ENCODE measurements around the gene PSD.

The PSD gene

GRCh38 chr10:102402512-102402896 lies 16.1 kb downstream of the PSD start:
- DNase-seq: no peak

DNA sequence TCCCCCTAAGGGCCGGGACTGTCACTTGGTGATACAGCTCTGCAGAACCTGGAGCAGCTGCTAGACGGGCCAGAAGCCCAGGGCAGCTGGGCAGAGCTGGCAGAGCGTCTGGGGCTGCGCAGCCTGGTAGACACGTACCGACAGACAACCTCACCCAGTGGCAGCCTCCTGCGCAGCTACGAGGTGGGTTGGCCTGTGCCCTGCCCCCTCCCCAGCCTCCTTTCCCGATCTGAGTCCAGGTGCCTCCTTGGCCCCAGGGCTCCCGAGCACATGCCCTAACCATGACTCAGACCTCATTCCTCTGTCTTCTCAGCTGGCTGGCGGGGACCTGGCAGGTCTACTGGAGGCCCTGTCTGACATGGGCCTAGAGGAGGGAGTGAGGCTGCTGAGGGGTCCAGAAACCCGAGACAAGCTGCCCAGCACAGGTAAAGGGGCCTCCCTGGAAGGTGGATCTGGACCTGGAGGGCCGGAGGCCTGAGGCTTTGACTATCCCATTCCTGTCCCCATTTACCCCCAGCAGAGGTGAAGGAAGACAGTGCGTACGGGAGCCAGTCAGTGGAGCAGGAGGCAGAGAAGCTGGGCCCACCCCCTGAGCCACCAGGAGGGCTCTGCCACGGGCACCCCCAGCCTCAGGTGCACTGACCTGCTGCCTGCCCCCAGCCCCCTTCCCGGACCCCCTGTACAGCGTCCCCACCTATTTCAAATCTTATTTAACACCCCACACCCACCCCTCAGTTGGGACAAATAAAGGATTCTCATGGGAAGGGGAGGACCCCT lies 16.7 kb downstream of the PSD start:
- no peak for DNase-seq

DNA sequence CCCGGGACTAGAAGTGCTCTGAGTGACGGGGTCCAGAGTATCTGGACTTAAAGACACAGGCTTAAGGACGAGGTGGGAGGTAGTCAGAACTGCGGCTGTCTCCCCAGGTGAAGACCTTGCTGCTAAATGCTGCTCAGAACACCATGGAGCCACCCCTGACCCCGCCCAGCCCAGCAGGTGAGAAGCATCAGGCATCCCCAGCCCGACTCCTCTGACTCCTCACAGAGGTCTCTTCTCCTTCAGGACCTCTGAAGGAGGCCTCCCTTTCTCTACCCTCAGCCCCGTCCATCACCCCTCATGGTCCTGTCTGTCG lies 17.3 kb downstream of the PSD start:
- no peak for DNase-seq

DNA sequence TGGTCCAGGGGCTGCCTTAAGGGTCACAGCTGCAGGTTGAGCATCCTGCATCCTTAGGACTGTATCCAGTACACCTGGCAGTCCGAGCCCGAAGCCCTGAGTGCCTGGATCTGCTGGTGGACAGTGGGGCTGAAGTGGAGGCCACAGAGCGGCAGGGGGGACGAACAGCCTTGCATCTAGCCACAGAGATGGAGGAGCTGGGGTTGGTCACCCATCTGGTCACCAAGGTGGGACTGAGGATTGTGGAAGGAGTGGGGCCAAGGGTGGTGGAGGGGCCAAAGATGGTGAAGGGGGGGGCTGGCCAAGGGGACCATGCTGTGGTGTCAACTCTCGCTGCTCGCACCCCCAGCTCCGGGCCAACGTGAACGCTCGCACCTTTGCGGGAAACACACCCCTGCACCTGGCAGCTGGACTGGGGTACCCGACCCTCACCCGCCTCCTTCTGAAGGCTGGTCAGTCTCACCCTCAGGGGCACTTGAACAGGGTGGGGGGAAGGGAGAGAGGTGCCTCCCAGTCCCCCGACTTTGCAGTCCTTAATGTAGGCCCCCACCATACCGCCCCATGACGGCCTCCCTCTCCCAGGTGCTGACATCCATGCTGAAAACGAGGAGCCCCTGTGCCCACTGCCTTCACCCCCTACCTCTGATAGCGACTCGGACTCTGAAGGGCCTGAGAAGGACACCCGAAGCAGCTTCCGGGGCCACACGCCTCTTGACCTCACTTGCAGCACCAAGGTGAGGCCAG lies 17.8 kb downstream of the PSD start:
- DNase-seq: no peak

- no peak for DNase-seq
Observed at GRCh38 chr10:102400076-102400475, 18.5 kb downstream of the PSD start.

DNA sequence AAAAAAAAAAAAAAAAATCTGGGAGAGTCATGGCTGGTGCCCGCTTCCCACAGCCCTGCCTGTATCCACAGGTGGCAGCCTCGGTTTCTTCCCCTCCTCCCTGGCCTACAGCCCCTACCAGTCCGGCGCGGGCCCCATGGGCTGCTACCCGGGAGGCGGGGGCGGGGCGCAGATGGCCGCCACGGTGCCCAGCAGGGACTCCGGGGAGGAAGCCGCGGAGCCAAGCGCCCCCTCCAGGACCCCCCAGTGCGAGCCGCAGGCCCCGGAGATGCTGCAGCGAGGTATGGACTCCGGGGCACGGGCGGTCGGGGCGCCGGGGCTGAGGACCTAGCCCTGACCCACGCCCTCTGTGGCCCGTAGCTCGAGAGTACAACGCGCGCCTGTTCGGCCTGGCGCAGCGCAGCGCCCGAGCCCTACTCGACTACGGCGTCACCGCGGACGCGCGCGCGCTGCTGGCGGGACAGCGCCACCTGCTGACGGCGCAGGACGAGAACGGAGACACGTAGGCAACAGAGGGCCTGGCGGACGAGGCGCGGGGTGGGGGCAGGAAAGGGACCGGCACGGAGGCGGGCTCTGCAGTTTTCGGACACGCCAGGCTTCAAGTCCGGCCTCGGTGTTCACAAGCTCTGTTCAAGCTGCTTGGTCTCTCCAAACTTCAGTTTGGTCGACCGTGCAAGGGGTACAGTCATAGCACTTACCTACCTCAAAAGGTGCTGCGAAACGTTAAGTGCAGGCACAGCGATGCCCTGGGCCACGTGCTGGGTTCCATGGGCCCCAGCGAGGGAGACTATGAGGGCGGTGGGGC lies 19.2 kb downstream of the PSD start:
- DNase-seq: peak; percentile 30 to 78

- no peak for DNase-seq
Observed at GRCh38 chr10:102398172-102399020, 20.2 kb downstream of the PSD start.

DNA sequence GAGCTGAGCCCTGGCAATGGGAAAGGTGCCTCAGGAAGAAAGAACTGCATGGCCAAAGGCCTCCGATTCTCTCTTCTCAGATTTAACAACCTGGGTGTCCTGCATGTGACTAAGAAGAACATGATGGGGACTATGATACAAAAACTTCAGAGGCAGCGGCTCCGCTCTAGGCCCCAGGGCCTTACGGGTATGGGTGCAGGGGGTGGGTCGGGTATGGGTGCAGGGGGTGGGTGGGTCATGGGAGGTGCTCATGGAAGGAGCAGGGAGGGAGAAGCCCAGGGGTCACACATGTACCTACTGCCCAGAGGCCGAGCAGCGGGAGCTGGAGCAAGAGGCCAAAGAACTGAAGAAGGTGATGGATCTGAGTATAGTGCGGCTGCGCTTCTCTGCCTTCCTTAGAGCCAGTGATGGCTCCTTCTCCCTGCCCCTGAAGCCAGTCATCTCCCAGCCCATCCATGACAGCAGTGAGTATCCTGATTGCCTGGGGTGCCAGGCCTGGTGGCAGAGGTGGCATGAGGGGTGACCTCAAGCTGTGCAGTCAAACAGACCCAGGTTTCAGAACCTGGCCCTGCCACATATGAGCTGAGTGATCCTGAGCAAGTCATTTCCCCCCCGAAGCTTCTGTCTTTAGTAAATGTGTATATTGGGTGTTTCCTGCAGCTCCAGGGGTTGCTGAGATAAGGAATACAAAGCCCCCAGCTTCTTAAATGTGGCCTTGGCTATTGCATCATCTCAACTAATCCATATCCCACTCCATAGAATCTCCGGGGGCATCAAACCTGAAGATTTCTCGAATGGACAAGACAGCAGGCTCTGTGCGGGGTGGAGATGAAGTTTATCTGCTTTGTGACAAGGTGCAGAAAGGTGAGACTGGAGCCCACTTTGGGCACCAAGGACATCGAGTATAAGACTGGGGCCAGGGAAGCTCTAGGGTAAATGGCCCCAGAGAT lies 21.1 kb downstream of the PSD start:
- no peak for DNase-seq

GRCh38 chr10:102396730-102397151 lies 21.8 kb downstream of the PSD start:
- DNase-seq: no peak

DNA sequence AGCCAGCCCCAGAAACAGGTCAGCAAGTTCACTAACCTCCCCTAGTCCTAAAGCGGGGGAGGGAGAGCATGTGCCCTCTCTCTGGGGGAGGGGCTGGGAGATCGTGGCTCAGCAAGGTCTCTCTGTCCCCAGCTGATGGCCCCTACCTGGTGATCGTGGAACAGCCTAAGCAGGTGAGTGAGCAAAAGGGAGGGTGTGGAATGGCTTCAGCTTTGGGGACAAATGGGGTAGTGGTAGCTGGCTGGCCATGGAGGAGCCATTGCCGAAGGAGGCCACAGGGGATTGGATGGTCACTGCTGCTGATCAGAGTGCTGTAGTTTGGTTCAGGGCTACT lies 22.3 kb downstream of the PSD start:
- no peak for DNase-seq

DNA sequence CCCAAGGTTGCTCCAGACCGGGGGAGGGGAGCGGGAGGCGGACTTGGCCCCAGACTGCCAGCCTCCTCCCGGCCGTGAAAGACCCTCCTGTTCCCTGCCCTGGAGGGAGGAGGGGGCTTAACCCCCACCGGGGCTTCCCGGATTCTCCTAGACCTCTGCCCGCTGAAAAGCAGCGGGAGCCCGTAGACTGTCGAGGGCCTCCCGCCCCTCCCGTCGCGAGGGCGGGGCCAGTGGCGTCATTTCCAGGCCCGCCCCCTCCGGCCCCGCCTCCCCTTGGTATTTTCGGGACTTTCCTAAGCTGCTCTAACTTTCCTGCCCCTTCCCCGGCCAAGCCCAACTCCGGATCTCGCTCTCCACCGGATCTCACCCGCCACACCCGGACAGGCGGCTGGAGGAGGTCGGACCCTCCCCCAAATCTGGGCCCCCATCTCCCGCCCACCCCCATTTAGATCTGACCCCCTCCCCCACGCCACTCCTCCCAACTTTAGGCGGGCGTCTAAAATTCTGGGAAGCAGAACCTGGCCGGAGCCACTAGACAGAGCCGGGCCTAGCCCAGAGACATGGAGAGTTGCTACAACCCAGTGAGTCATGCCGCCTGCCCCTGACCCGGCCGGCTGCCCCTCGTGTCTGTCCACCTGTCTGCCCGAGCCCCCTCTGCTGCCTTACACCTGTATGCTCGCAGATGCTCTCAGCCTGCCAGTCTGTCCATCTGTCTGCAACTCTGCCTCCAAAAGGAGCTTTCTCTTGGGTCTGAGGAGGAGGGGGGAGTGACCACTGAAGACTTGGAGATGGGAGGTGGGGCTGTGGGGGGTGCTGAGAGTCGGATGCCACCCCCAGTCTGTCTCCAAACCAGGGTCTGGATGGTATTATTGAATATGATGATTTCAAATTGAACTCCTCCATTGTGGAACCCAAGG lies 22.9 kb downstream of the PSD start, which contains the start of gene NFKB2:
NFKB2 (plus strand) TSS at position 306 of the 917 bp plus-strand sequence; CDS start at position 561, 255 bp downstream.
- peak; percentile 35 to 72 for DNase-seq

DNA sequence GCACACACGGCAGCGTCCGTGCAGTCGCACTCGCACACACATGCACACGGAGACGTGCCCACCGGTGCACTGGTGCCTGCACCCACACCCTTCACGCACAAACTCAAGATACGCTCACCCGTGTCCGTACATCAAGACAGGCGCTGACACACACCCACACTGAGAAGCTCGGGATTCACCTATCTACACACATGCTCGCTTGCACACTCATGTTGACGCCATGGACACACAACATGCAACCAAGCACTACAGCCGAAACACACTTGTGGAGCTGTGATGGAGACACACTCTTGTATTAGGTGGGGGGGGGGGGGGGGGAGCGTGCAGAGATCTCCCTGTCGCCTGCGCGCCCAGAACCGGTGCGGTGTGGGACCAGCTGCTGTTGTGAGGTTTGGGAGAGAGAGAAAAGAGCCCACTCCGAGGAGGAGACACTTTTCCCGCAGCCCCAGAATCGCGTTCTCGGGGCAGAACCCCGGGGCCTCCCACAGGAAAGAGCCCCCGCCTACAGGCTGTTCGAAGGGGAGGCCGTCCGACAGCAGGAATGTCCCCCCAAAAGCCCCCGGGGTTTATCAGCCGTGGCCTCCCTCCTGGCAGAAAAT lies 23.7 kb downstream of the PSD start:
- DNase-seq: peak in 1 of 2 experiments; percentile 13

DNA sequence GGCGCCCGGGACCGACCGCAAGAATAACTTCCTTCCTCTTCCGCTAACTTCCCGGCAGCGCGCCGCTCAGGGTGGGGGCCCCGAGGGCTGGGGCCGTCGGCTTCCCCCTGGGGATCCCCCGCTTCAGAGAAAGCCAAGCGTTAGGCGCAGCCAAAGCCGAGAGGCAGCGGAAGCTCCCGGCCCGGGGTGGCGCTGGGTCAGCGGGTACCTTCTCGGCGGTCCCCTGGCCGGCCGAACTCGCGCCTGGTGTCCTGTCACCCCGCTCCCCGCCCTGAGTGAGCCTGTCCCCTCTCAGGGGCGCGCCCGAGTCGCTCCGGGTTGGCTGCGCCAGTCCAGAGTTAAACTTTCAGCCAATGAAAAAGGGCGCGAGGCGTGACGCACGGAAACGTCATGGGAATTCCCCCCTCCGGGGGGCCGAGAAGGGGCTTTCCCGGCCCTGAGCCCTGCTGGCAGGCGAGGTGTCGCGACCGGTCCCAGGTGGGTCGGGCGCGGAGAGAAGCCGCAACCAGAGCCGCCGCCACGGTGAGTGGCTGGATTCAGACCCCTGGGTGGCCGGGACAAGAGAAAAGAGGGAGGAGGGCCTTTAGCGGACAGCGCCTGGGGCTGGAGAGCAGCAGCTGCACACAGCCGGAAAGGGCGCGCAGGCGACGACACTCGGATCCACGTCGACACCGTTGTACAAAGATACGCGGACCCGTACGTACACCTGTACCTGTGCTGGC lies 24.3 kb downstream of the PSD start:
- peak in 1 of 2 experiments; percentile 78 for DNase-seq

- DNase-seq: peak in 1 of 2 experiments; percentile 19
Observed at GRCh38 chr10:102393411-102394078, 25.0 kb downstream of the PSD start.

- DNase-seq: no peak
Observed at GRCh38 chr10:102392306-102392705, 26.3 kb downstream of the PSD start.

GRCh38 chr10:102389894-102390293 lies 28.7 kb downstream of the PSD start:
- no peak for DNase-seq

- DNase-seq: no peak
Observed at GRCh38 chr10:102384606-102385429, 33.8 kb downstream of the PSD start.

GRCh38 chr10:102384053-102384452 lies 34.5 kb downstream of the PSD start:
- DNase-seq: no peak

All from NCI-H446 (cell line).